Right ventricle myocardium superior (tissue), 1 donor: ENCODE measurements around the gene COL21A1. TPM values are rescaled to one million over a fixed set of nuclear protein-coding genes. Genes with fewer than 3 reads are reported as not detected.

Source experiments
- ATAC-seq: fragments of 200-7000 bp; cut with Tn5 transposase; one replicate; pipeline ENCODE4 v1.9.1; 2020; ENCODE audit warnings: mild to moderate bottlenecking; ENCODE audit not compliant: poor library complexity
- DNase-seq: peaks from one replicate; pipeline ENCODE4 v3.0.0-alpha.2; 2020
- intact Hi-C: fragments of 100-400 bp; cut with DNase I; formaldehyde crosslinking; loops from one replicate; pipeline ENCODE4 v1.11.2; 2022
- total RNA-seq: library from RNA; stranded (reverse); fragmentation: NEBNext Ultra II Directional; extraction: Animal tissue kit (Norgen Biotek cat#: 25700); gene quantifications from one replicate; pipeline ENCODE4 v1.2.1, GENCODE V29; 2021
- donor health status: DM: no; HTN: yes; CAD: no; lungs with severe emphysema.

The COL21A1 gene
- total RNA-seq, 1 donor from 2014 or later, result 20.8 TPM

DNA sequence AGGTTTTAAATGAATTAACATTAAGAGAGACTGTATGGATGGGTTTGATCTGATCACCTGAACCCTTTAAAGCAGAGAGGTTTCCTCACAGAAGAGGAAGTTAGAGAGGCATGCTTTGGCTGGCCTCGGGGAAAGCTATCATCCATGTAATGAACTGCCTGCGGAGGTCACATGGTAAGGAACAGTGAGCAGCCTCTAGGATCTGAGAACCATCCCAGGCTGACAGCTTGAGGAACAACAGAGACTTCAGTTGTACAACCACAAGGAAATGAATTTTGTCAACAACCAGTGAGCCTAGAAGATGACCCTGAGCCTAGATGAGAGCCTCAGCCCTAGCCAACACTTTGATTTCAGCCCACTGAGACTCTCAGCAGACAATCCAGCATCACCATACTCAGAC lies 2.9 kb upstream of the COL21A1 start:
- ATAC-seq, result no peak
- intact Hi-C loops, result no loop called here
- DNase-seq, result no peak

GRCh38 chr6:56247654-56248122 lies 308 bp upstream of the COL21A1 start:
- ATAC-seq, result no peak
- intact Hi-C loops, result no loop called here
- no peak for DNase-seq

DNA sequence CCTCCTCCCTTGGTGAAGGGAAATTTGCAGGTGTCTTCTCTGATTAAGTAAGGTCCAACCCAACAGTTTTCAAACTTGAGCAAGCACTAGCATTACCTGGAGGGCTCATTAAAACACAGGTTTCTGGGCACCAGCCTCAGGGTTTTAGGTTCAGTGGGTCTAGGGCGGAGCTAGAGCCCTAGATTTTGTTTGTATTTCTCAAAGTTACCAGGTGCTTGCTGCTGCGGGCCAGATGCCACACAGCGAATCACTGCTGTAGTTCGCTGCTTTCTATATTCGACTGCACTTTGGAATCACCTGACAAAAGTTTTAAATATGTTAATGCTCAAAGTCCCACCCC lies 869 bp downstream of the COL21A1 start:
- intact Hi-C loops, result no loop called here
- DNase-seq (no peak), ATAC-seq (no peak)

- peak; percentile 57 for ATAC-seq
- DNase-seq, result no peak
- intact Hi-C loops, result no loop called here
Measured at GRCh38 chr6:56245903-56246351, 1.5 kb downstream of the COL21A1 start.

DNA sequence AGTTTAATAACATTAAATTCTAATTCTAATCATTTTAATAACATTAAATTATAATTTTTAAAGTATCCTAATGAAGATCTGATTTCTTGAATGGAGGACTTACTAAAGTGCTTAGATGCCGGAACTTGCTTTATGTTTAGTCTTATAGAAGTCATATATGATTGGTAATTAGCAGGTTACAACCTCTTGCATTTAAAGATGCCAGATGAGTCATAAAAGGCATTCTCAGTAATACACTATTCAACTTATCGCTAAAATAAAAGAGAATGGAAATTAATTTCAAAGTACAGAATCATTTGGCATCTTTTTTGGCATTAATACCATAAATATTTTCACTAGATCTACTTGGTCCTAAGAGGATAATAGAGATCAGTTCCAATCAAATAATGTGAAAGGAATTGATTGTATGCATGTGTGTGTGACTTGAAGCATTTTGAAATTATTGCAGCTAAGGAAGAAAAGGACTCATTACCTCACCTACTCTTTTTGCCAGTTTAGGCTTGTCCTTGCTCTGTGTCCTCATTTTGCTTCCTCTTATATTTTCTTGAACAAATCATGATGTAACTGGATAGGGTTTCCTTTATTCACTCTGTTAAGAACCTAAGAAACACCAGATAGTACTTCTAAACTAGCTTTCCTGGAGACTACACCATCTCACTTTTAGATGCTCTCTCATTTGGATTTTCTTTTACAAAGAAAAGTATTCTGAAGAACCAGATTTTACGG lies 2.7 kb downstream of the COL21A1 start:
- intact Hi-C loops, result no loop called here
- no peak for ATAC-seq

GRCh38 chr6:56244089-56244488 lies 3.3 kb downstream of the COL21A1 start:
- DNase-seq (no peak), ATAC-seq (no peak)
- intact Hi-C loops, result no loop called here

More for the DNA sequence above, 2.7 kb downstream of the COL21A1 start:
- no peak for DNase-seq

- intact Hi-C loops, result no loop called here
- ATAC-seq (no peak), DNase-seq (no peak)
Measured at GRCh38 chr6:56243518-56244070, 3.8 kb downstream of the COL21A1 start.

- ATAC-seq (no peak), DNase-seq (no peak)
- intact Hi-C loops, result no loop called here
Measured at GRCh38 chr6:56242346-56242745, 5.0 kb downstream of the COL21A1 start.

- no peak for DNase-seq
- intact Hi-C loops, result no loop called here
- no peak for ATAC-seq
Measured at GRCh38 chr6:56241124-56241802, 6.1 kb downstream of the COL21A1 start.

DNA sequence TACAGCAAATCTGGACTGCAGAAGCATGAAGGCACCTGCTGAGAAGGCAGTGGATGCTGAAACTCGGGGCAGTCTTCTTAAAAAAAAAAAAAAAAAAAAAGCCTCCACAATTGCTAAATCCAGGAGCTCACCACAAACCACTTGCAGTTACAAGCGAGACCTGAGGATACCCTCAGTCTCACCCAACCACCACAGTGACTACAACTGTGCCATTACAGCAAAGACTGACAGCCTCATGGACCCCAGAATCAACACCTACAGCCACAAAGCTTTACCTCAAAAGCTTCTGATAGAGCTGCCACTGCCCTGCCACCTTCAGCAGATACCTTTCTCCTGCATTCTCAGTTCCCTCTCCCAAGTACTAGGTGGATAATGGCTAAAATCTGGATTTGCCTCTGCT lies 9.0 kb downstream of the COL21A1 start:
- no peak for ATAC-seq
- intact Hi-C loops, result no loop called here
- DNase-seq, result no peak

DNA sequence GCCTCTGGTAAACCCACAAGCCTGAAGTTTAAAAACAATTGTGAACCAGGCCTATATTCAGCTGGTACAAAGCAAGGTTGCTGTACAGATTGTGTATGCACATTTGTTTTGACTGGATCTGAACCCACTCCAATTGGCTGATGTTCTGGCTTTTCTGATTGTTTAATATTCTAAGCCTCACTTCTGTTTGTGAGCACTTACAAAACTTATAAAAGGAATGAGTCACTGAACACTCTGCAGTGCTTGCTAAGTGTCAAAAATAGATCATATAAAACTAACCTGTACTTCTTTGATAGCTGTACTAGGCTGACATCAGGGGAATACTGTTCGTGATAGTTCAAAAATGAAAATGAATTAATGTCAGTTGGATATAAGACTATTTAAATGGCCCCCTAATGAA lies 12.1 kb downstream of the COL21A1 start:
- intact Hi-C loops, result no loop called here
- ATAC-seq (peak; percentile 34), DNase-seq (no peak)

GRCh38 chr6:56232436-56232835 lies 14.9 kb downstream of the COL21A1 start:
- DNase-seq, result no peak
- no peak for ATAC-seq
- intact Hi-C loops, result no loop called here

DNA sequence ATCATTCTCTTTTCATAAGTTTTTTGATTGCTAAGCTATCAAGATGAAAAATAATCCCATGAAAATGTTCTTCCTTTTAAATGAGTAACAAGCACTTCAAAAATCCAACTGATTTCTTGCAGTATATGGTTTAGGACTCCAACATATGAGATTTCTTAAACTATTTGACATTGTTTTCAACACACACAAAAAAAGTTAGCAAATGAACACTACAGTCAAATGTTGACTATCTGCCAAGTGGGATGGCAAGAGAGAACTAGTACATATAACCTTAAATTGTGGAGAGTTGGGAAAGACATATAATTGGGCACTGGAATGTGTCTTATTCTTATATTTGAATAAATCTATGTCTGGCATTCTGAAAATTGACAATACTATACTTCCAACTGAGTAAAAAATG lies 15.6 kb downstream of the COL21A1 start:
- intact Hi-C loops, result no loop called here
- DNase-seq (no peak), ATAC-seq (no peak)

DNA sequence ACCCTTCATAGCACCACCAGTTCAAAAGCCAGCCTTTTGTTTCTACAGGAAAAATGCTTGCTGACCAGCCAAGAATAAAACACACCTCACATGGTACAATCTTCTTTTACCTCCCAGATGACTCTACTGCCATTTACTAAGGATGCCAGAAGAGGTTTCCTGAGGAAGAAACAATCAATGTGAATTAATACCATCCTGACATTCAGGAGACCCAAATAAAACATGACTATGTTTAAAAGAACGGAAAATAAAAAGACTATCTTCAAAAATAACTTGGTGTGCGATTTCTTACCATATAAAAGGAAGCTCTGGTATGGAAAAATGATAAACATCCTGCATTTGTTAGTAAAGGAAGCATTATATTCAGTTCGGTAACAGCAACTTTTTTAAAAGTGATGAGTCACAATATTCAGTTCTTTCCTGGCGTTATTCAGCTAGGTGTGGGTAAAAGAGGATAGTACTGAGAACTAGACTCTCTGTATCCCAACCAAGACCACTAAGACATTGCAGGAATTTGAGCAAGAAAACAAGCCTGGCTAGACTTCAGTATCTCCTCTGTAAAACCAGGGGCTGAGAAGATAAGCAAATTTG lies 16.3 kb downstream of the COL21A1 start:
- intact Hi-C loops, result no loop called here
- DNase-seq (no peak), ATAC-seq (no peak)

DNA sequence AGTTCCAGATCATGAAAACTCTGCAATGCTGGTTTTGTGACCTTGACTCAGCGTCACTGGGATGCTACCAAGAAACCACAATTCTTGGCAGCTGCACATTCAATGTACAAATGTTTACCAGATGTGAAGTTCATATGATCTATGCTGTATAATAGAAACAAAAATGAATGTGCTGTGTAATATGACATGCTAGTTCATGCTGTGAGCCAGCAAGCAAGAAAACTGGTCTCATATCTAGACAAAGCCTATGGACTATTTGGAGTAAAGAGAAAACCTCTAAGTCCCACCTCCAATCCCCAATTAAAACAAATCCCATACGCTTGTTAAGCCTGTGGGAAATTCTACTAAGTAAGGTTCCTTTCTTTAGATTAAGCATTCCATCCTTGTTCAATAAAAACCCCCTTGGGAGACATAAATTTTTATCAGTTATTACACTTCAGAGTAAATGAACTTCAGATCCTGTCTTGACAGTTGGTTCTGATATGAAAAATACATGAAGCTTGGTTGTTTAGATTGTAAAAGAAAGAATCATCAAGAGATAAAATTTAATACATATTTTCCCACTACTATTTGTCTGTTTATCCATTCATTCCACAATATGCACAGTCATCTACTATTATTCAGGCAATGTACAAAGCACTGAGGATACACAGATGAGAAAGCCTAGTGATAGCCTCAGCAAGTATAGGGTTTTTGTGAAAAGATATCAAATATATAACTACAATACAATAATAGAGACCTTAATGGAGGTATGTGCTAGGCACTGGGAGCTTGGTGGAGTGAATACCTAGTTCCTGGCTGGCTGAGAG lies 20.1 kb downstream of the COL21A1 start:
- ATAC-seq, result no peak
- intact Hi-C loops, result no loop called here
- no peak for DNase-seq

DNA sequence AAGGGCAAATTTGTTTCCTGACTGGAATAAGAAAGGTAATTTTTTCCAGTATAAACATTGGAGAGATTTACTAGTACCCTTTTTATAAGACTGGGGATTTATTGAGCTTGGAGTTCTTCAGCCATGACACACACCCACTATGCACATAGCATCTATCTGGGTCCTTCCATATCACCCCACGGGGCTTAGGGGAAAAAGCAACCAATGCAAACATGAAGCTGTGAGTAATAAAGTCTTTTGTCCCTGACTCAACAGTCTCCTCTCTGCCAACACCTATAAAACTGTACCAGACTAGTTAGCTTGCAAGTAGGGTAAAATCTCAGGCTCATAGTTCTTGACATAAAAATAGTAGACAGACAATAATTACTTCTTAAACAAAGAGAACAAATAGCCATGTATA lies 23.4 kb downstream of the COL21A1 start:
- intact Hi-C loops, result no loop called here
- ATAC-seq (no peak), DNase-seq (no peak)

DNA sequence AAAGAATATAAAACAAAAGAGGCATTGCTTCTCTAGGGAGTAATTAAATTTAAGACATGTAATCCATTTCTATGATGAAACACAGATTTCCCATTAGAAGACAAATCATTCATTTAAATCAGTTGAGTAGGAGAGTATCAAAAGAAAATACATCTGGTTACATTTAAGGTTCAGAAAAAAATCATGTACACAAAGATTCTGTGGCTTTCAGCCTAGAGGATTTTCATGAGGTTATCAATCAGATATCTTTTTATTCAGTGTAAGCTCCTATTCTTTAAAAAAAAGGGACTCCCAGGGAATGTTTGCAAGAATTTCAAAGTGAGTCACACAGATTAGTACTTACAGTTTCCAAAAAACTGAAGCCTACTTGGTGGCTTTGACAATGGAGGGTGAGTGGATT lies 24.9 kb downstream of the COL21A1 start:
- intact Hi-C loops, result no loop called here
- no peak for ATAC-seq

DNA sequence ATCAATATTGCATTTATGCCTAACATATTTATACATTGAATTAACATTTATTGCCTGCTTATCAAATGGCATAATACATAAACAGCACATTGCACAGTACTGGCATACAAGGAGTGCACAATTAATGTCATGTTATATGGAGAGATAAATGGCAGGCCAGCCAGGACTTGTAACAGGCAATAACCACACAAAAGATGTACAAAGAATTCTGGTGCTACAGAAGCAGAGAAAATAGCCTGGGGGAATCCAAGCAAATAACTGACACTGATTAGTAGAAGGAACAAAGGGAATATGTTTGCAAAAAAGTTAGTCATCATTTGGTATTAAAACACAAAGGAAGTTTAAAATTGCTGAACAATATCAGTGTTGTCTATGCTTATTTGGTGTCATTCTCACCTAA lies 27.3 kb downstream of the COL21A1 start:
- DNase-seq (no peak), ATAC-seq (no peak)
- intact Hi-C loops, result no loop called here

More for the DNA sequence above, 24.9 kb downstream of the COL21A1 start:
- DNase-seq, result no peak

DNA sequence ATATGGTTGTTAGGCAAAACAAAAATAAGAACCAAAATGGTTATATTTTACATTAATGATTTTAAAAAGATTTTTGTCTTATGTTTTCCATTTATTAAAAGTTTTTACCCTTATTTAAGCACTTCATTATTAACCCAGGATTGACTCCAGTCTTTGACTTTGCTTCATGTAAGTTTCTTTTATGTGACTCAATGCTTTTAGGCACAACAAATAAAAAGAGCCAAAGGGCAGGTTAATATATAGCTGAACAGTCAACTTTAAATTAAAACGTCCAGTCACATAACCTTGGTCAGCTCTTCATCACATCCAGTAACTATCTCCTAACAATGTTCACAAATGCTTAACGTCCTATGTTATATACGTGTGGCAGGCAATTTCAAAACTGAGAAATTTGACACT lies 32.7 kb downstream of the COL21A1 start:
- intact Hi-C loops, result no loop called here
- ATAC-seq, result no peak
- DNase-seq, result no peak
